HG03108 (cell line): ENCODE results near the gene ST14.

Experiments
- ATAC-seq: cut with Tn5 transposase; IDR thresholded peaks from one replicate; pipeline ENCODE4 v1.9.1; 2021; ENCODE audit warnings: moderate library complexity; ENCODE audit not compliant: unreplicated experiment

Gene ST14

DNA sequence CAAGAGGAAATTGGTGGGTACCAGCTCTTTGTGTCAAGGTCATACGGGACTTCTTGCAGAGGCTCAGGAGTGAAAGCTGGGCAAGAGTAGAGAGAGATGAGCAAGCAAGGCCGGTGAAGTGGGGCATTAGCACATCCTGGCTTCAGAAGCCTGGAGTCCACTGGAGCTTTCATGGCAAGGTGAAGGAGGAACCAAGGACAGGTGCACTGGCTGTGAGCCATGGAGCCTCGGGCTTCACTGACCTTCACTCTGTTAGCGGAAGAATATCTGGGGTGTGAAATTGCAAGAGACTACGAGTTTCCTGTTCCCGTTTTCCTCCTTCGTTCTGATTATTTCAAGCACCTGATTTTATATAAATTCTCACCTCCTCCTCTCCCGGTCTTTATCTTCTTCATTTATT lies 25.9 kb upstream of the ST14 start:
- ATAC-seq, result no peak

DNA sequence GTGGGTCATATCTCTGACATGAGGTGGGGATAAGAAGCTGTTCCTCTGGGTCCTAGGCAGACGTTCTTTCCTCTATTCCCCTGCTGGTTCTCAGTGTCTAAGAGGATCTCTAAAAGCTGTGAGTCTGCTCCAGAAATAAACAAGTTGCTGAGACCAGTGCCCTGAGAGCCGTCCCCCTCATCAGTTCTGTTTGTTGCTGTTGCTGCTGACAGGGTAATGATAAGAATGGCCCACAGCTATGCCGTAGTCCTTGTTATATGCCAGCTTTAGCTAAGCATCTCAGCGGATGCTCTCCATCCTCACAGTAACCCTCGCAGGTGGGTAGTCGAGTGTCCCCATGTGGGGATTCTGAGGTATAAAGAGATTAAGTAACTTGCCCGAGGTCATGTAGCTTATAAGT lies 23.5 kb upstream of the ST14 start:
- no peak for ATAC-seq

- no peak for ATAC-seq
Observed at GRCh38 chr11:130137999-130138398, 21.6 kb upstream of the ST14 start.

DNA sequence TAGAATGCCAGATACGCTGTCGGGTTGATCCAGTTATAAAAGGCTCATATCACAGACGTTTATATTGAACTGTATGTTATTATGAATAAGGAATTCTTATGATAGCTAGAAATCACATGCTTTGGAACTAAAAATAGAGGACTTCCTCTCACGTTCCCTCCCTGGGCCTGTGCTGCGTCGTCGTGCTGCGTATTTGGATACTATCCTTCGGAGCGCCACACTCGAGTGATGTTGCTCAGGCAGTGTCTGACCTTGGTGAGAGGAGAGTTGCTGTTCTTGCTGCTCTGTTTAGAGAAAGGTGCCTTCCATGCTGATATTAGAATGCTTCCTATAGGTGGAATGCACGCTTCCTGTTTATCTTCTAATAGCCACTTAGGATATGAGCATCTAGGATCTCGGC lies 20.2 kb upstream of the ST14 start:
- no peak for ATAC-seq

- no peak for ATAC-seq
Observed at GRCh38 chr11:130141561-130142341, 17.8 kb upstream of the ST14 start.

DNA sequence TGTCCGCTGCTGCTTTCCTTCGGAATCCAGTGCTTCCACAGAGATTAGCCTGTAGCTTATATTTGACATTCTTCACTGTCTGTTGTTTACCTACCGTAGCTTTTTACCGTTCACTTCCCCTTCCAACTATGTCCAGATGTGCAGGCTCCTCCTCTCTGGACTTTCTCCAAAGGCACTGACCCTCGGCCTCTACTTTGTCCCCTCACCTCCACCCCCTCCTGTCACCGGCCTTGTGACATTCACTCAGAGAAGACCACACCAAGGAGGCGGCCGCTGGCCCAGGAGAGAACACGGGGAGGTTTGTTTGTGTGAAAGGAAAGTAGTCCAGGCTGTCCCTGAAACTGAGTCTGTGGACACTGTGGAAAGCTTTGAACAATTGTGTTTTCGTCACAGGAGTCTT lies 15.4 kb upstream of the ST14 start:
- ATAC-seq, result no peak

GRCh38 chr11:130144861-130145281 lies 14.7 kb upstream of the ST14 start:
- ATAC-seq, result no peak

DNA sequence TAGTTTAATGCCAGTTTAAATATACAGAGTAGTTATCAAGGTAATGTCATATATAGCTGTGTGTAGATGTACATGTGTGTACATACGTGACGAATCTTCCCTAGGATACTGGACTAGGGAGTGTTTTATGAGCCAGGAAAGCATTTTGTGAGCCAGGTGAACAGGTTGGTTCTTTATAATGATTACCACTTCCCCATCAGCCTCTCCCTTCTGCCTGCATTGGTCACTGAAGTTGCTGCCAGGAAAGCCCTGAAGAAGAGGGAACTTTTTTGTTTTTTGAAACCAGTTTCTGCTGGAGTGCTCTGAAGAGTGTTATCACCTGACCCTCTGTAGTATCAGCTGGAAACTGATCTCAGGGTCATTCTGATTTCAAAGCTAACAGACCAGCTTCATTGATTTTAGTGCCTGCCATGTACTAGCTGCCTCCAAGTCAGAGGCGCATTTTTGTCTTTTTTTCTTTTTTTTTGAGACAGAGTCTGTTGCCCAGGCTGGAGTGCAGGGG lies 14.2 kb upstream of the ST14 start:
- ATAC-seq, result no peak

DNA sequence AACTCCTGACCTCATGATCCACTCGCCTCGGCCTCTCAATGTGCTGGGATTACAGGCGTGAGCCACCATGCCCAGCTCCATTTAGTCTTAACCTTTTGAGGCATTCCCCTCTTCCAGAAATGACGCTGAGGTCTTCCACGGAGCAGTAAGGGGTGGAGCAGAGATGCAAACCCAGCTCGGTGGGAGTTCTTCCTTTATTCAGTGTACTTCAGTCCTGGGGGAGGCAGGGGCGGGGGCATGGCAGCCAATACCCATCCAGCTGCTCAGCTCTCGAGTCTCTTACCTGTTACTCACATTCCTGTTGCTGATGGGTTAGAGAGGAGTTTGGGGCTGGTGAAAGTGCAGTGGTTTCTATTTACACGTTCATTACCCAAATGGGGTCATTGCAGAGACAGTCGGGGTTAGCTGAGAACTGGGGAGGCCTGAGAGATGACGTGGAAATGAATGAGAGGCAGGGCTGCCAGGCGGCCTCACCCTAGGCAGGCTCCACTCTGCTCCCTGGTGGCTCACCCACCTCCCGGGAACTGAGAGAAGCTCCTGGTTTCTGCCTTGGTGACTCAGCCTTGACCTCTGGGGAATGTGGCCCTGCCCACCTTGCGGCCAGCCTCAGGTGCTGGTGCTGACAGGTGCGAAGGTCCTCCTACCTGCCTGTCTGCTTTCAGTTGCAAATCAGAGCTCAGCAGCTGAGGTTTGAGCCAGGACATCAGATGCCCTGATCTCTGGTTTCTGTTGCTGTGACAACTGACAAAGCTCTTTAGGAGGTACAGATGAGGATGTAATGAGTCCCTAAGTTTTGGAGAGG lies 13.4 kb upstream of the ST14 start:
- ATAC-seq, result no peak

- no peak for ATAC-seq
Observed at GRCh38 chr11:130146796-130147195, 12.8 kb upstream of the ST14 start.

- no peak for ATAC-seq
Observed at GRCh38 chr11:130148796-130149326, 10.7 kb upstream of the ST14 start.

- ATAC-seq, result no peak
Observed at GRCh38 chr11:130150790-130151189, 8.8 kb upstream of the ST14 start.

- no peak for ATAC-seq
Observed at GRCh38 chr11:130151196-130151595, 8.4 kb upstream of the ST14 start.

DNA sequence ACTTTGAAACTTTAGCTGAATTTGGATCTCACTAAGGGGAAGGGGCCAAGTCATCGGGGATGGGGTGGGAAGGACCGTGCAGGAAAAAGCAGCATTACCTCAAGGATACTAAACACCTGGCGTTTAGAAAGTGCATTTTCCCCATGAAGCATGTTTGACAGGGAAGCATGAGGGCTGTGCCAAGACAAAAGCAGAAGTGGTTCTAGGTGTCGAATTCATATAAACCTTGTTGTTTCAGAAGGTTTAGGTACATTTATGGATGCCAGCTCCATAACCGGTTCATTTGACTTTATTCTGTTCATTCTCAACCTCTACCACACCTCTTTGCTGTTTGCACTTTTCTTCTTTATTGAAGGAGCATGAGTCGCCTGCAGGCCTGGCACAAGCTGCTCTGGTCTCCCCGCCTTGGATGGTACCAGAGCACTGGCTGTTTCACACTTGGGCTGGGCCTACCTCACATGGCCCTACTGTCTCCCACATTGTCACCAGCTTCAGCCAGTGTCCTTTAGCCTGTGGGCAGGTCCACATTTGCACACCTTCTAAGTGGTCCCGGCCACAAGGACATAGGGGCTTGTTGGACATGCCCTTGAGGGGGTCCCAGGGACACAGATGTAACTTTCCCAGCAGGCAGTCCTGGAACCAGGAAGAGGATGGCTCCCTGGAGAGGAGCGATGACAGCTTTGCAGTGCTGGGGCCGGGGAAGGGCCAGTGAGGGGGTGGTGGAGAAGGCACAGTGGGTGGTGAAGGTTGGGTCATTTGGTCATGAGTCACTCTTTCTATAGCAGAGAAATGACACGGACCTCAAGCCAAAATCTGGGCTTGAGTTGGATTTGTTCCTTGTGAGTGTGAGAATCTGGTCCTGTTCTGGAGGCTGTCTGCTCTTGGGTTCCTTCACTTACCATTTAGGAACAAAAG lies 3.2 kb upstream of the ST14 start:
- no peak for ATAC-seq

- no peak for ATAC-seq
Observed at GRCh38 chr11:130157101-130157500, 2.5 kb upstream of the ST14 start.

- ATAC-seq, result no peak
Observed at GRCh38 chr11:130157840-130158239, 1.7 kb upstream of the ST14 start.

- ATAC-seq, result no peak
Observed at GRCh38 chr11:130159139-130159538, 443 bp upstream of the ST14 start.

DNA sequence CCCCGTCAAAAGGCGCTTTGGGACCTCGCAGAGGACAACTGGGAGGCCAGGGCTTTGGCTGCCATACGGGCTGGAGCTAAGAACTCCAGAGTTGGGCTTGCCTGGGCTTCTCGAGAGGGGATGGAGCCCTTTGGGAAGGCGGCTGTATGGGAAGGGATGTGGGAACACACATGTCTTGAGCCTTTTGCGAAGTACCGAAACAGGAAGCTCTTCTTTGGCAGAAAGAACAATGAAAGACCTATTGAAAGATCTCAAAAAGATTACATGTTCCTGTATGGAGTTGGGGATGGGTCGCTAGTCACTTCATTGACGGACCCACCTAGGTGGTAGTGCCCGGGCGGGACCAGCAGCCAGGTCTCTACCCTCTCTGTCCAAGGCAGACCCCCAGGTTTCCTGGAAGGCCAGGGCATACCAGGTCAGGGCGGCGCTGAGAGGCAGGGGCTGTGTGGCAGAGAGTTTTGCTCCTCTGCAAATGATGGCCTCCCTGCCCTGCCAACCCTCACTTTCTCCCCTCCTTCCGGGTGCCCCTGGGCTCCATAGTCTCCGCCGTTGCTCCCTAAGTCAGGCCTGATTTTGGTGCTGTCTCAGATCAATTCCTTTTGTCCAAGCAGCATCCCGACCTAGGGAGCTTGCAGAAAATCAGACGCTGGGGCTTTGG lies 1.0 kb downstream of the ST14 start:
- ATAC-seq, result no peak

GRCh38 chr11:130161441-130162145 lies 2.0 kb downstream of the ST14 start:
- no peak for ATAC-seq

DNA sequence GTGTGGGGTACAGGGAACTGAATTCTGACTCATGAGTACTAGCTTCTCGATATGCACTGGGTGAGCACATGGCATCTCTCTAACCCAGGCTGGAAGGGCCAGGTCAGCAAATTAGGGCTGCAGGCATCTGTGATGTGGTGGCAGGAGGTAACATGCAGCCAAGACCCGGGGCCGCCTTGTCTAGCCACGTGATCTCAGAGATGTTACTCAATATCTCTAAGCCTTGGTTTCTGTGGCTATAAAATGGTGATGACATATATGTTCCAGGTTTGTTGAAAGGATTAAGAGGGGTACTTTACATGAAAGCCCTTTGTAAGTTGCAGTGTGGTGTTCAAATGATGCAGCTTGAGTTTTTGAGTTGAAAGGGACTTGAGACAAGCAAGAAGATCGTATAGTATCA lies 3.2 kb downstream of the ST14 start:
- no peak for ATAC-seq
